ENCODE results near the gene CELF4. TPM values are rescaled to one million over a fixed set of nuclear protein-coding genes. Genes with fewer than 3 reads are reported as not detected.

Gene CELF4
- total RNA-seq, 2 experiments from 2014 or later, result not detected

- Mint-ChIP-seq H3K27me3 (no peaks in the 10 kb centered on the region), H3K36me3 (ENCODE audit: low read depth) (no peaks in the 10 kb centered on the region), H3K27ac (no peak overlapping the region), H3K4me1 (no peaks in the 10 kb centered on the region), H3K4me3 (no peak overlapping the region), H3K9me3 (no peaks in the 10 kb centered on the region)
- ChIA-PET CTCF (interaction anchor here (2.8 kb wide), 1 partner anchor 10 kb away, joined by 8 read pairs; no protein-coding TSS in a partner anchor), POLR2A (no interaction called here)
- DNase-seq, result no peak
Measured at GRCh38 chr18:37341473-37342086, 224.0 kb downstream of the CELF4 start.

- Mint-ChIP-seq H3K4me1 (no peaks in the 10 kb centered on the region), H3K27me3 (no peaks in the 10 kb centered on the region), H3K27ac (no peak overlapping the region), H3K9me3 (no peaks in the 10 kb centered on the region), H3K4me3 (no peak overlapping the region), H3K36me3 (ENCODE audit: low read depth) (no peaks in the 10 kb centered on the region)
- no peak for DNase-seq
- ChIA-PET POLR2A (no interaction called here), CTCF (interaction anchor here (2.8 kb wide), 1 partner anchor 10 kb away, joined by 8 read pairs; no protein-coding TSS in a partner anchor)
Measured at GRCh38 chr18:37341016-37341415, 224.6 kb downstream of the CELF4 start.

GRCh38 chr18:37339701-37340215, 225.8 kb downstream of the CELF4 start:
- Mint-ChIP-seq H3K4me1 (no peaks in the 10 kb centered on the region), H3K27ac (no peak overlapping the region), H3K27me3 (no peaks in the 10 kb centered on the region), H3K36me3 (ENCODE audit: low read depth) (no peaks in the 10 kb centered on the region), H3K9me3 (no peaks in the 10 kb centered on the region), H3K4me3 (no peak overlapping the region)
- ChIA-PET CTCF (no interaction called here), POLR2A (no interaction called here)
- DNase-seq, result no peak

GRCh38 chr18:37336568-37337285, 228.9 kb downstream of the CELF4 start:
- no peaks in the 10 kb centered on the region for H3K4me1 Mint-ChIP-seq
- no peak overlapping the region for H3K4me3 Mint-ChIP-seq

GRCh38 chr18:37335409-37335736, 230.2 kb downstream of the CELF4 start:
- DNase-seq, result no peak
- Mint-ChIP-seq H3K36me3 (ENCODE audit: low read depth) (no peaks in the 10 kb centered on the region), H3K27me3 (no peaks in the 10 kb centered on the region), H3K4me3 (no peak overlapping the region), H3K27ac (no peak overlapping the region), H3K4me1 (no peaks in the 10 kb centered on the region), H3K9me3 (no peaks in the 10 kb centered on the region)
- POLR2A ChIA-PET, result no interaction called here
- CTCF ChIA-PET, result no interaction called here

More at GRCh38 chr18:37336568-37337285, 228.9 kb downstream of the CELF4 start:
- DNase-seq, result no peak
- ChIA-PET POLR2A (interaction anchor here (0.7 kb wide), 1 partner anchor 102 kb away, joined by 3 read pairs; no protein-coding TSS in a partner anchor), CTCF (no interaction called here)
- Mint-ChIP-seq H3K27ac (no peak overlapping the region), H3K27me3 (no peaks in the 10 kb centered on the region), H3K36me3 (ENCODE audit: low read depth) (no peaks in the 10 kb centered on the region), H3K9me3 (no peaks in the 10 kb centered on the region)

- Mint-ChIP-seq H3K4me1 (no peaks in the 10 kb centered on the region), H3K36me3 (ENCODE audit: low read depth) (no peaks in the 10 kb centered on the region), H3K27ac (no peak overlapping the region), H3K9me3 (no peaks in the 10 kb centered on the region), H3K27me3 (no peaks in the 10 kb centered on the region), H3K4me3 (no peak overlapping the region)
- DNase-seq, result no peak
- ChIA-PET CTCF (interaction anchor here (0.6 kb wide), 1 partner anchor 8 kb away, joined by 4 read pairs; no protein-coding TSS in a partner anchor), POLR2A (no interaction called here)
Measured at GRCh38 chr18:37334631-37335408, 230.8 kb downstream of the CELF4 start.

GRCh38 chr18:37332628-37333420, 232.8 kb downstream of the CELF4 start:
- Mint-ChIP-seq H3K27me3 (no peaks in the 10 kb centered on the region), H3K4me3 (no peak overlapping the region), H3K4me1 (no peaks in the 10 kb centered on the region), H3K36me3 (ENCODE audit: low read depth) (no peaks in the 10 kb centered on the region), H3K9me3 (no peaks in the 10 kb centered on the region), H3K27ac (no peak overlapping the region)
- ChIA-PET POLR2A (no interaction called here), CTCF (no interaction called here)
- DNase-seq, result no peak

- H3K27me3 Mint-ChIP-seq, result no peaks in the 10 kb centered on the region
- no peaks in the 10 kb centered on the region for H3K36me3 Mint-ChIP-seq (ENCODE audit: low read depth)
- POLR2A ChIA-PET, result no interaction called here
- no peaks in the 10 kb centered on the region for H3K4me1 Mint-ChIP-seq
- CTCF ChIA-PET, result no interaction called here
- H3K27ac Mint-ChIP-seq, result no peak overlapping the region
- no peak overlapping the region for H3K4me3 Mint-ChIP-seq
- DNase-seq, result no peak
- H3K9me3 Mint-ChIP-seq, result no peaks in the 10 kb centered on the region
Measured at GRCh38 chr18:37332219-37332618, 233.4 kb downstream of the CELF4 start.

GRCh38 chr18:37330173-37330572, 235.4 kb downstream of the CELF4 start:
- Mint-ChIP-seq H3K36me3 (ENCODE audit: low read depth) (no peaks in the 10 kb centered on the region), H3K9me3 (no peaks in the 10 kb centered on the region), H3K27ac (no peak overlapping the region), H3K27me3 (no peaks in the 10 kb centered on the region), H3K4me3 (no peak overlapping the region), H3K4me1 (no peaks in the 10 kb centered on the region)
- CTCF ChIA-PET, result no interaction called here
- POLR2A ChIA-PET, result no interaction called here
- no peak for DNase-seq

GRCh38 chr18:37328946-37329719, 236.5 kb downstream of the CELF4 start:
- no peaks in the 10 kb centered on the region for H3K4me1 Mint-ChIP-seq
- H3K36me3 Mint-ChIP-seq (ENCODE audit: low read depth), result no peaks in the 10 kb centered on the region
- H3K9me3 Mint-ChIP-seq, result no peaks in the 10 kb centered on the region
- ChIA-PET CTCF (no interaction called here), POLR2A (no interaction called here)
- no peak overlapping the region for H3K4me3 Mint-ChIP-seq
- no peaks in the 10 kb centered on the region for H3K27me3 Mint-ChIP-seq
- H3K27ac Mint-ChIP-seq, result no peak overlapping the region
- no peak for DNase-seq

GRCh38 chr18:37327063-37327577, 238.5 kb downstream of the CELF4 start:
- POLR2A ChIA-PET, result no interaction called here
- CTCF ChIA-PET, result no interaction called here

GRCh38 chr18:37322492-37323035, 243.0 kb downstream of the CELF4 start:
- Mint-ChIP-seq H3K9me3 (no peaks in the 10 kb centered on the region), H3K27me3 (no peaks in the 10 kb centered on the region), H3K4me1 (no peaks in the 10 kb centered on the region), H3K4me3 (no peak overlapping the region), H3K27ac (no peak overlapping the region), H3K36me3 (ENCODE audit: low read depth) (no peaks in the 10 kb centered on the region)
- ChIA-PET POLR2A (interaction anchor here (0.6 kb wide), 1 partner anchor 571 kb away, joined by 3 read pairs; no protein-coding TSS in a partner anchor), CTCF (no interaction called here)
- DNase-seq, result peak; percentile 12

More at GRCh38 chr18:37327063-37327577, 238.5 kb downstream of the CELF4 start:
- no peaks in the 10 kb centered on the region for H3K36me3 Mint-ChIP-seq (ENCODE audit: low read depth)
- H3K27ac Mint-ChIP-seq, result no peak overlapping the region
- H3K9me3 Mint-ChIP-seq, result no peaks in the 10 kb centered on the region
- H3K27me3 Mint-ChIP-seq, result no peaks in the 10 kb centered on the region
- no peak overlapping the region for H3K4me3 Mint-ChIP-seq
- H3K4me1 Mint-ChIP-seq, result no peaks in the 10 kb centered on the region
- no peak for DNase-seq

Data from activated CD4-positive, alpha-beta T cell treated with anti-CD3 and anti-CD28 coated beads, Interleukin-2, amount 10 ng/mL, durations not matched to agents 7 days and 5 days (primary cell).